ENCODE results near the gene STPG2.

DNA sequence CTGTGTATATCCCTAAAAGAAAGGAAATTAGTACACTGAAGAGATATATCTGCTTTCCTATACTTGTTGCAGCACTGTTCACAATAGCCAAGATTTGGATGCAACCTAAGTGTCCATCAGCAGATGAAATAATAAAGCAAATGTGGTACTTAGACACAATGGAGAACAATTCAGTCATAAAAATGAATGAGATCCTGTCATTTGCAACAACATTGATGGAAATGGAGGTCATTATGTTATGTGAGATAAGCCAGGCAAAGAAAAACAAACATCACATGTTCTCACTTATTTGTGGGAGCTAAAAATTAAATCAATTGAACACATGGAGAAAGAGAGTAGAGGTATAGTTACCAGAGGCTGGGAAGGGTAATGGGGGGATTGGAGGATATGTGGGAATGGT, 611.9 kb downstream of the STPG2 start:
- TF ChIP-seq, protein P1, sequence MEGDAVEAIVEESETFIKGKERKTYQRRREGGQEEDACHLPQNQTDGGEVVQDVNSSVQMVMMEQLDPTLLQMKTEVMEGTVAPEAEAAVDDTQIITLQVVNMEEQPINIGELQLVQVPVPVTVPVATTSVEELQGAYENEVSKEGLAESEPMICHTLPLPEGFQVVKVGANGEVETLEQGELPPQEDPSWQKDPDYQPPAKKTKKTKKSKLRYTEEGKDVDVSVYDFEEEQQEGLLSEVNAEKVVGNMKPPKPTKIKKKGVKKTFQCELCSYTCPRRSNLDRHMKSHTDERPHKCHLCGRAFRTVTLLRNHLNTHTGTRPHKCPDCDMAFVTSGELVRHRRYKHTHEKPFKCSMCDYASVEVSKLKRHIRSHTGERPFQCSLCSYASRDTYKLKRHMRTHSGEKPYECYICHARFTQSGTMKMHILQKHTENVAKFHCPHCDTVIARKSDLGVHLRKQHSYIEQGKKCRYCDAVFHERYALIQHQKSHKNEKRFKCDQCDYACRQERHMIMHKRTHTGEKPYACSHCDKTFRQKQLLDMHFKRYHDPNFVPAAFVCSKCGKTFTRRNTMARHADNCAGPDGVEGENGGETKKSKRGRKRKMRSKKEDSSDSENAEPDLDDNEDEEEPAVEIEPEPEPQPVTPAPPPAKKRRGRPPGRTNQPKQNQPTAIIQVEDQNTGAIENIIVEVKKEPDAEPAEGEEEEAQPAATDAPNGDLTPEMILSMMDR (IDR thresholded peaks at IDR 0.05) = no peak
- TF ChIP-seq POLR2A (IDR thresholded peaks at IDR 0.05) (no peak), POLR2AphosphoS5 (IDR thresholded peaks at IDR 0.05) (no peak), EP300 (IDR thresholded peaks at IDR 0.05) (no peak)
